ENCODE measurements around the gene LIFR.

Gene LIFR

DNA sequence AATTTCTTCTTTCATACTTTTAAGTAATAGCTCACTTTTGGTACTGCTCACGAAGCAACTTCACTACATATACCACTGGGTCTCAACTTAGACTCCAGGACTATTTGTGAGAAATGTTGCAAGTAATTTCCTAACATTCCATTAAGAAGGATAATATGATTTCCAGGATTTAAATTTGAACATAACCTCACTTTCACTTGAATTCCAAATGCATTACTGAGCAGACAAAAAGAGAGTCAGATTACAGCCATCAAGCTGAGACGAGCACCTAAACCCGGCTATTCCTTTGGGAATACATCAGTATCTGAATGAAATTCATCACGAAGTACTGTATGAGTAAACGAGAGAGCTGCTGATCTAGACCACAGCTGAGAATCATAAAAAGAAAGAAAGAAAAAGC, 47.3 kb downstream of the LIFR start:
- DNase-seq: peak; percentile 77

DNA sequence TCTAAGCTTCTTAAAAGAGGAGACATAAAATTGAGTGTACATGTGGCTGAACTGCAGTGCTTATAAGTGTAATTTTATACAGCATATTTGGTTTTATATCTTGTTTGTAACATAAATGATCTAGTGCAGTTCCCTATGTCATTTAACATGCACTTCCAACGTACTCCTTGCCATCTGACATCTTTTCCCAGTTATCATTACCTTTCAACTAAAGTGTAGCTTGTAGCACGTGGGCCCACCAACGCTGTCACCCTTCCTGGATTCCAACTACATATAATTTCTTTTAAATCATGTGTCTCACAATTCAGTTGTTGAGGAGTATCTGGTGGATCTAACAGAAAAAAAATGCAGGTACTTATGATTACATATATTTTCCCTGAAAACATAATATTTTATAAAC, 50.1 kb downstream of the LIFR start:
- no peak for DNase-seq

DNA sequence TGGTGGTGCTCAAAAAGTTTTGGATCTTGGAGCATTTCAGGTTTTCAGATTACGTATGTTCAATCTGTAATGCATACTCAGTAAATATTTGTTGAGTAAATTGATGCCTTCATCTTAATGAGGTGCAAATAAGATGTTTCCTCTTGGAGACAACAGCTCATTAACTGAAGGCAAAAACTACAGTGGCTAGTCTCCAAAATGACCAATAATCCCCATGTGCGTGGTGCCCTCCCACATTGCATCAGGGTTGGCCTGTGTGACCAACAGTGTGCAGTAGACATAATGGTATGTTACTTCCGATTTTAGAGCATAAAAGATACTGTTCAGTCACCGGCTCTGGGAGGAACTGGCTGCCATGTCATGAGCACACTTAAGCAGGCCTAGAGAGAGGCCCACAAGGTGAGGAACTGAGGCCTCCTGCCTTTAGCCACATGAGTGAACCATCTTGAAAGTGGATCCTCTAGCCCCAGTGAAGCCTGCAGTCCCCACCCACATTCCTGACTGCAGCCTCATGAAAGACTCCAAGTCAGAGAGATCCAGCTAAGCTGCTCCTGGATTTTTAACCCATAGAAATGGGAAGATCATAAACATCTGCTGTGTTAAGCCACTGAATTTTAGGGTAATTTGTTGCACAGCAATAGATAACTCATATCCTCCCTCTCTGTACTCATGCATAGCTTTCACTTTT, 55.7 kb downstream of the LIFR start:
- DNase-seq: peak; percentile 70

DNA sequence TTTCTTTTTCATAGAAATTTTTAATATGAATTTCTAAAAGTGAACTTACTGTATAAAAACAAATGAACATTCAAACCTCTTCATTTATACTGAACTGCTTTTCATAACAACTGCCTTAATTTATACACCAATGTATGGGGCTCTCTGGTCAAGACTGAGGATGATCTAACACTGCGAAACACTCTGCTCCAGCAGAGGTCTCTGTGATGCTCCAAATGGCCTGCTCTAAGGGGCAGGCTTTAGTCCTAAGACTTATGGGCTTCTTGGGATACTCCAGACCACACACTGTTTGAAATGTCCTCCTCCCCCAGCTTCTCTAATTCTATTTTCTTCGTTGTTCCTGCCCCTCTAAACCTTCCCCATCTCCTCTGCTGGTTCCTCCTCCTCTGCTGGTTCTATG, 58.5 kb downstream of the LIFR start:
- DNase-seq: peak; percentile 22

DNA sequence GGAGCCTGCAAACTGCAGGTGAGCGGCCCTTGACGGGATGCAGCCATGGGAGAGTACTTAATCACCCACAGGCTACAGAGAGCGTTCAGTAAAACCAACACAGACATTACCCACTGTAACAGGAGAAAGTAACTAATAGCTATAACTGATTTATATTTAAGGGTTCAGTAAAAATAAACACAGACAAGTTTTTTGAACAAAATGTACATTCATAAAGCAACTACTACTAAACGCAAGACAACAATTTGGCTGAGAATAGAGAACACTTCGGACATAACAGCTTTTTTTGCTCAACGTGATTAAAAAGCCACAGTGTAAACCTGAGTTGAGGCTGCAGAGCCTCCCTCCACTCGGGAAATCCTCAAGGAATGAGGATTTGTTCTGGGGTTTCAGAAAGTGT, 61.7 kb downstream of the LIFR start:
- no peak for DNase-seq

DNA sequence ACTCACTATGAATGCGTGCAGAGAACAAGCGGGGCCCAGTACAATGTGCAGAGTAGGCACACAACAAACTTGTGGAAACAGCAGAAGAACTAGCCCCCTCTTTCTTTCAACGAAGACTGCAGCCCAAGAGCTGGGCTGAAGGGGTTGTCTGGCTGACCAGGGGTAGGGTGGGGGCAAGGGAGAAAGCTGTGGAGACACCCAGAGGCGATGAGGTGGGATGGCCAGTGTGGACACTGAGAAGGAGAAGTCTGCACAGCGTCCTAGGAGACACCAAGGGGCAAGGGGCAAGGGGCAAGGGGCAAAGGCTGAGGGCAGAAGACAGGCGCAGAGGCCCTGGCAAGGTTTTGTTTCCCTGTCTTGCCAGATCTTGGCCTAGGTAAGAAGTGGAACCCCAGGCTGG, 62.3 kb downstream of the LIFR start:
- DNase-seq: no peak

DNA sequence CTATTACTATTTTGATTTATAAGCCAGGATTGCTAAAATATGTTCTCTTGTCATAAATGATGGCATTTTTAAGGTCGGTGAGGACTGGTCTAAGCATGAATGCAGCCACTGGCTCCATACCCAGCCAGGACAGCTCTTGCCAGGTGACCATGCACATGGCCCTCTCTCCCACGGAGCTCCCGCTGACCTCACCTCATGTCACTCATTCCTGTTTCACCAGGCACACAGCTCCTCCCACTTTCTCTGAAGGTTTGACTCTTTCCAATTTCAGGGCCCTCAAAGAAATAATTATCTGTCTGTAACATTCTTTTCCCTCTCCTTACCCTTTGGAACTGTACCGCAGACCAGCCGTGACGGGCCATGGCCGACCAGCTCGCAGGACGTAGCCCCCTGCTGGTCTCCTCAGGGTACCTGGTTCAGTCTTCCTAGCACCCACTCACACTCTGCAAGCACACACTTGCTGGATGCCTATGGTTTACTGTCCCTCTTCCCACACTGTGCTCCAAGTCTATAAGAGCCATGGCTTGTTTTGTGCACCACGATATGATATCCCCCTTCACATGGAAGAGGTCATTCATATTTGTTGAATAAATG, 72.5 kb downstream of the LIFR start:
- DNase-seq: no peak

DNA sequence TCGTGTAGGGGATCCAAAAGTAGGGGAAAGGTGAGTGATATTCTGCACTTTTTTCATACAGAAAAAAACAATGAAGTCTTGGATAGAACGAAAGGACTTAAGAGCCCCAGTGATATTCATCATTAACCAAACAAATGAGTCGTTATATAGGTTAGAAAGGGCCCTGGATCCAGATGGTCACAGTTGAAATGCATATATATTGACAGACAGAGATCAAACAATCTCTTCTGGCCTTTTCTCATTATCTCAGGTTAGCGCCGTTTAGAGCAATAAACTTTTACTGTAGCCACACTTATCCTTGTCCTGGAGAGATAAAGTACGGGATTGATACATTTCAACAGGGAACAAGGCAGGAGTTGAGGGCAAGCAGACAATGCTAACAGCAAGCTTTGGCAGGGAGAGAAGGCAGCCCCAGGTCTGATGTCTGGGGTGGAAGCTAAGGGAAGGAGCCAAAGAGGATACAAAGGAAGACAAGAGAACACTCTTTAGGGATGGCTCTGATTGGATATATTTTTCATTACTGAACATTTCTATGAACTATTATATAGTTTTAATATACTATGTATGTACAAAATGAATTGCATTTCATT, 77.0 kb downstream of the LIFR start:
- no peak for DNase-seq

DNA sequence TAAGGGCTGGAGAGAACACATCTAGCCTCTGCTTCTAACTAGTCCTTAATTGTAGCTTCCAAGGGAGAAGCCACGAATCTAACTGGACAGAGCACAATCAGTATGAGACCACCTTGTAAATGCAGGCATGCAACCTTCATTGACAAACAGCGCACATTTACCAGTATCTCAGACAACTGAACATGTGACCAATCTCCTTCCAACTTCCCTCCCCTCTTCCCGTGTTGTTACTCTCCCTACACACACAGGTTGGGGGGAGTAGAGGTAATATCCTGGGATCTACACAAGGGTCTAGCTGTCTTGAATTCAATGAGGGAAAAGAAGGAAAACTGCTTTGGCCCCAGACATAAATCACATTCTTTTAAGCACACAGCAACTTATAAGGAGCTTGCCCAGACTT, 77.6 kb downstream of the LIFR start:
- no peak for DNase-seq

DNA sequence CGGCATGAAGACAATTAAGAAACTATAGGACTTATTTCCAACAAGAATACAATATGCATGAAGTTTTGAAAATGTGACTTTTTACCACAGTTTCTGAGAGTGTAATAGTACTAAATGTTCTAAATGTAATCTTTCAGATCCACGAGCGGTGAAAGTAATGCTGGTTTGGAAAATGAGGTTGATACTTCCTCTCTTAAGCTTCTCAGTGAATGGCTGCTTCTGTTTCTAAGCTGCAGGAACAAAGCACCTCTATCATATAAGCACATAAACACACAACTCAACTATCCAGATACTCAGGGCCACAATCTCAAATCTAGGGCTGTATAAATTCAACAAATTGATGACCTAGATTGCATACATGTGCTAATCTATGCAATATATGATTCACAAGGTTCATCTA, 78.3 kb downstream of the LIFR start:
- DNase-seq: no peak

DNA sequence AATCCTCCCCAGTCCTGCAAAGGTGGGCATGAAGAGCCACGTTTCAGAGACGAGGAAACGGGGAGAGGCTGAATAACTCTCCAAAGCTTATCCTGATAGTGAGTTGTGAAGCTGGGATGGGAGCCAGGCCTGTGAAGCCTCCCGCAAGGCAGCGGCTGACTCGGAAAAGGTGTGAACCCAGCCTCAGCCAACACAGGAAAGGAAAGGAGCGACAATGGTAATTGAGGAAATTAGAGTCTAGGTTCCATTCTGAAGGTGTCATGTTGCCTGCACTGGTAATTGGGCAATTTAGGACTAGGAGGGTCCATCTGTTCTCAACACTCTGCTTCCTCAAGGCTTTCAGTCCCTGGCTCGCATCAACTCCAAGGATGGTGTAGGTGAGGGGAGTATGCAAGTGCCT, 83.4 kb downstream of the LIFR start:
- no peak for DNase-seq

DNA sequence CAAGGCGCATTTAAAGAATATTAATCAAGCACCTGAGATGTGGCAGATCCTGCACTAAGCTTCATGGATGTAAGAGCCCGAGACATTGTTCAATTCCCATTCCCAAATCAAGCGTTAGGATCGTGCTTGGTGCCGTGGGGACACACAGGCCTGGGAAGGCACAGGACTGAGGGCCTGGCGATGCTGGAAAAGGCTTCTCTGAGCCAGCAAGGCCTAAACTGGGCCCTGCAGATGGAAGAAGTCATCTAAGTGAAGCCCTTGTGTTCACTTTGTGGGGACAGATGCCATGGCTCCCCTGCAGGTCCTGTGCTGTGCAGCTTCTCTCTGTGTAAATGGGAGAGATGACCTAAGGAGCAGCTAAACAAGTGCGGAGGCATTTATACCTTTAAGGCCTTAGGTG, 83.9 kb downstream of the LIFR start:
- DNase-seq: no peak

DNA sequence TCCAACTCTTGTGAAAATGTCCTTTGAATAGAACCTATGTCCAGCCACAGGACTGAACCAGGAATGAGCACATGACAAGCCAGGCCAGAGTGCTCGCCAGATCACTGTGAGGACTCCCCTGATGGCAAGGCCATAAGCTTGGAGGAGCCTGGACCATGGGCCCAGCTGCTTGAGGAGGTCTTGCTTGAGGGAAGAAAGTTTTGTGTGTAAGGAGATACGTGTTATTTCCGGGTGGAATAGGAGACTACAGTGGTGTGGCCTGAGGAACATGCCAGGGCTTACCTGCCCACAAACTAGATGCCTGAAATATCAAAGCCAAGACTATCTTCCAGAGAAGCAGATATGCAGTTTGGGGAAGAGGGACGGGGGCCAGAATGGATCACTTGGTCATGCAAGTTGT, 84.7 kb downstream of the LIFR start:
- no peak for DNase-seq

DNA sequence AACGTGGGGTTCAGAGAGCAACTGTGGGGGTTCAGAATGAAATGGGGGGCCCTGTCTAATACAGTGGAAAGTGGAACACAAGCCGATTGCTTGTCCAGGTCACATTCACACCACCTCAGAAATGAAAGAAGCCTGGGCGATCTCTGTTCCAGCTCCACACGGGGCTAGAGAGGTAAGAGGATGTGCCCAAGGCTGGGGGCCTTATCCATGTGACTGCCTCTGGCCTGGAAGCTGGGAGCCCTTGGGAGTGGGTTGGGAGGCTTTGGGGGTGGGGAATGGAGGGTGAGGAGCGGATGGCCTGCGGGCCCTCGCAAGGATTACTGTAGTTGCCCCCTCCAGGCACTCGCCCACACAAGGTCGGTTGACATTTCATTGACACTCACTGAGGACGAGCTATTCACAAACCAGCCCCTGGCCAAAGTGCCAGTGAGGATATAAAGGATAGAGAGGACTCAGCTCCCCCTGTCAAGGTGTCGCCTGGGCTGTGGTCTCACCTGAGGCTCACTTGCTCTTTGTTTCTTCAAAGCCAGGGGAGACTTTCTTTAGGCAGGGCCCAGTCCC, 86.7 kb downstream of the LIFR start:
- DNase-seq: no peak

DNA sequence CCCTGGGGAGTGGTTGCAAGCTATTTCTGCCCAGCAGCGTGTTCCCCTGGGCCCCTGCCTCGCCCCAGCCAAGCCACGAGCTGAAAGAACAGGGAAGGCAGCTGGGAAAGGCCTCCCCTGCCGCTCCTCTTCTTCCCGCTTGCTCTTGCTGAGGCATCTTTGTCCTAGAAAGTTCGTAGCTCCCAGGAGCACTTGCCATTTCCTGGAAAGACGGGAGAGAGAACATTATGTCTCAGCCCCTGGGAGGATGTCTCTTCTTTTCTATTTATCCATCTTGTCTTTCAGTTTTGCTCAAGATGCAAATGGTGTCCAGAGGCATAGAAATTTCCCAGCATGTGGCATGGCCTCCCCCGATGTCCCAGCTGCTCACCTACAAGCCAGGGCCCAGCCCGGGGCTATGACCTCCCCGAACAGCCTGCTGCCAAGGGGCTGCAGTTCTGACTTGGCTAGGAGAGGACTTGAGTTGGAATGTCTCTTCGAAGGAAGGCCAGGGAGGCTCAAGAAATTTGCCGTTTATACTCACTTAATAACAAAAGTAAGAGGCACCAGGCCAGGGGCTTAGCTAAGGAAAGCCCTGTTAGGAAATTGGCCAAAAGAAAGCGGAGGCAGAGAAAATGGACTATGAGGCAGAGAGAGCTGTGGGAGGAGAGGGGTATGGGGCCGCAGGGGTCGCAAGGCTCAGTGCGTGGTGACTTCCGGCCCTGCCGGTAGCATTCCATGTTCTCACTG, 87.3 kb downstream of the LIFR start:
- no peak for DNase-seq

DNA sequence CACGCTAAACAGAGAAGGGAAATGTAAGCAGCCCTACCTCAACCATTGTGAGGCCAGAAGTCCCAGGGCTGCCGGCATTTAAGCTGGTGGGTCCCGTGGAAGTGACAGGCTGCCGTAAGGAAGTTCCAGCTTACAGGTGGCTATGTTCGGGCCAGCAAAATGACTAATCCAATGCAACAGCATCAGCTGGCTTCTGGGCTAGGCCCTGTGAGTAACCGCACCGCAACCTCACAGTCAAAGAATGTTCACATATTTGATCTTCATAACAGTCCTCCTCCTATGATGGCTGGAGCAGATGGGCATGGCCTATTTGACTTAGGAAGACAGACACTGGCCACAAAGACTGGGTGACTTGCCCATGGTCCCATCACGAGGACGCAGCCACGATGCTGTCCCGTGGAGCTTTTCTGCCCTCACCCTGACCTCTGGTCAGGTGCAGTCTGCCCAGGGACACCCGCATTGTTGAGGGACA, 88.2 kb downstream of the LIFR start:
- DNase-seq: peak; percentile 96

DNA sequence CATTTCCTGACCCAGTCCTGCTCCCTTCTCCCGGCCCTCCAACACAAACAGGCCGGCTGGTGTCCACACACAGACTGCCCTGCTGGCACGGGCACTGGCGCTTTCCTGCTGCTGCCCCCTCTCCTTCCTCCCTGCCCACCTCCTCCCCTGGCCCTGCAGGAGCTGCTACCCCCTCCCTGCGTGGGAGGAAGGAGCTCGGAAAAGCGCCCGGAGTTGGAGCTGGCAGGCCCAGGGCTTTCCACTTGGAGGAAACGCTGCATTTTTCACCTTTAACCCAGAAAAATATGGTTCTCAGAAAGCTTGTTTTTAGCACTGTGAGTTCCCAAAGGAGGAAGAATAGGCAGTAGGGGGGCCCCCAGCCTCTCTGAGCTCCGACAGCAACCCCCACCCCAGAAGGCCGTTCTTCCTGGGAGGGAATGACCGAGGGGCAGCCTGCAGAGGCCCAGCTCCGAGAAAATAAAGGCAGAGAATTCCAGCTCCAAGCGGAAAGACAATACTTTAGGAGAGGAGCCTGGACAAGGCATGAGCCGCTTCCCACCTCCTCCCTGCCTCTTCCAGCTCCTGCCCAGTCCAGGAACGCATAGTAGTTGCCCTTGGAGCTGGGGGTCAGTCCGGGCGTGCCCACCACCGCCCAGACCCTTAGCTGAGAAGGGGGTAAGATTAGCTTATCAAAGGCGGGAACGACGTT, 88.9 kb downstream of the LIFR start:
- DNase-seq: peak; percentile 55

DNA sequence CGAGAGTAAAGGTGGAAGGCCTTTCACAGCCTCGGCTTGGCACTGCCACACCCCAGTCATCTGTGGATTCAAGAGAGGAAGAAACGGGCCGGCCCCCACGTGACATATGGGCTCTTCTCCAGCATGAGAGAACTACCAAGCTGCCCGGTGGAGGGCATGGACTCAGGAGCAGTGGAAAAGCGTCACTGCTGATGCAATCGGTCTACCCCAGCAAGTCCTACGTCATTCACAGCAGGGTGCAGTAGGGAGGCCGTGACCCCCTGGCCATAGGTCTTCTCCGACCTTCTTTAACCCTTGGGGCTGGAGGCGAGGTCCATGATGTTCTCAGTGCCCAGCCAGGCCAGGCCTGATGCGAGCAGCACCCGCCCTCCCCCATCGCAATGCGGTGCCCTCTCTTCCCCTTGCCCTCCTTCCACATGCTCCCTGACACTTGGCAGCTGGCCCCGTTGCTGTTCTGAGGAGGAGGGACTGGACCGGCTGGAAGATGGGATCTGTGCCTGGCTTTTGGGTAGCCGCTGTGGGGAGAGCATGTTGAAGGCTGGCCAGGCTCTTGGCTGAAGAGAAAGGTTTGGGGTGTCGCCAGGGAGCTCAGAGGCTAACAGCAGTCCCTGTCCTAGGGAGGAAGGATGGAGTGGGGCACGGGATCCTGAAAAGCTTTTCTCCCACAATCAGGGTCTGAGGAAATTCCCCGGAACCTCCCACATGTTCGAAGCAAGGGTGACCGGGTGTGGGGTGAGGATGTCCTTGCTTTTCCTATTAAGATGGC, 89.8 kb downstream of the LIFR start:
- DNase-seq: no peak

DNA sequence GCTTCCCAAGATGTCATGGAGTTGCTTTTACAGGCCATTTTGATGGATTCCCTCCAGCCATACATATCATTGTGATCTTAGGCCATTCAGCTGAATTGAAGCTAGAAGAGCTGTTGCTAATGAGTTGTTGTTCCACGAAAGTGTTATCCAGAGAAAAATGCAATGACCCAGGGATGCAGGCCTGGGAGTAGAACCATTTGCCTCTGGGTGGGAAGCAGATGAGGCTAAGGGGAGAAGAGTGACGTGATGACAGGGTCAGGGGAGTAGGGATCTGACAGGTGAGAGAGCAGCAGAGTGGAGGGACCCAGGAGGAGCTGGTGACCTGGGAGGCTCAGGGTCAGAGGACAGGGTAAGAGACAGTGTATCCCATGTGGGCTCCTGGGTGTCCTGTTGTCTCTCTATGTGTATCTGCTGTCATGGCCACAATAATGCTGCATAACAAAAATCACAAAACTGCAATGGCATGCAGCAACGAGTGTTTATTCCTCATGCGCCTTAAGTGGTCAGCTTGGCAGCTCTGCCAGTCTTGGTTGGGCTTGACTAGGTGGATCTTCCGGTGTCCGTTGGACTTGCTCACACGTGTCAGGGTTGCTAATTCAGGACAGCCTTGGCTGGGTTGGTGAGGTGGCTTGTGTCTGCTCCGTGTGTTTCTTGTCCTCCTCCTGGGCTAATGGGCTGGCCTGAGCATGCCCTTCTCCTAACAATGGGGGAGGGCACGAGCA, 90.6 kb downstream of the LIFR start:
- no peak for DNase-seq

DNA sequence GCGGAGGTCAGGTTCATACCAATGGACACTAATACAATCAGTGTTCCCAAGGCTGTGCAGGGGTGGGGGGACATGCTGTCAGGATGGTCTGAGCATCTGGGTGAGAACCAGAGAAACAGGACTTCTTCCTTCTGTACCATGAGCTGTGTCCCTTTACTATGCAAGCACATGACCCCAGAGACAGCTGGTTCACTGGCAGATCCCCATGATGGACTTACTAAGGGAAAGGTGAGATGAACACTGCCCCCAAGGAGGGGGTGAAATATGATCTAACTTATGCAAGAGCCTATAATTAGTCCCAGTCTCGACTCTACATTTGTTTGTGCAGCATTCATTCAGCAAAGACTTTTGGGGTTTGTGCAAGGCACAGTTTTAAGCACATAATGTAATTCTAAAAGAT, 91.4 kb downstream of the LIFR start:
- DNase-seq: no peak
